HG02870 (cell line): ENCODE data around the gene ZNF396.
A peak's percentile ranks its signal among the peaks of the same experiment; 100 is the strongest.

Experiments used
- ATAC-seq: cut with Tn5 transposase; IDR thresholded peaks from one replicate; pipeline ENCODE4 v1.9.1; 2021; ENCODE audit warnings: mild to moderate bottlenecking, moderate library complexity; ENCODE audit not compliant: unreplicated experiment

ZNF396 gene

DNA sequence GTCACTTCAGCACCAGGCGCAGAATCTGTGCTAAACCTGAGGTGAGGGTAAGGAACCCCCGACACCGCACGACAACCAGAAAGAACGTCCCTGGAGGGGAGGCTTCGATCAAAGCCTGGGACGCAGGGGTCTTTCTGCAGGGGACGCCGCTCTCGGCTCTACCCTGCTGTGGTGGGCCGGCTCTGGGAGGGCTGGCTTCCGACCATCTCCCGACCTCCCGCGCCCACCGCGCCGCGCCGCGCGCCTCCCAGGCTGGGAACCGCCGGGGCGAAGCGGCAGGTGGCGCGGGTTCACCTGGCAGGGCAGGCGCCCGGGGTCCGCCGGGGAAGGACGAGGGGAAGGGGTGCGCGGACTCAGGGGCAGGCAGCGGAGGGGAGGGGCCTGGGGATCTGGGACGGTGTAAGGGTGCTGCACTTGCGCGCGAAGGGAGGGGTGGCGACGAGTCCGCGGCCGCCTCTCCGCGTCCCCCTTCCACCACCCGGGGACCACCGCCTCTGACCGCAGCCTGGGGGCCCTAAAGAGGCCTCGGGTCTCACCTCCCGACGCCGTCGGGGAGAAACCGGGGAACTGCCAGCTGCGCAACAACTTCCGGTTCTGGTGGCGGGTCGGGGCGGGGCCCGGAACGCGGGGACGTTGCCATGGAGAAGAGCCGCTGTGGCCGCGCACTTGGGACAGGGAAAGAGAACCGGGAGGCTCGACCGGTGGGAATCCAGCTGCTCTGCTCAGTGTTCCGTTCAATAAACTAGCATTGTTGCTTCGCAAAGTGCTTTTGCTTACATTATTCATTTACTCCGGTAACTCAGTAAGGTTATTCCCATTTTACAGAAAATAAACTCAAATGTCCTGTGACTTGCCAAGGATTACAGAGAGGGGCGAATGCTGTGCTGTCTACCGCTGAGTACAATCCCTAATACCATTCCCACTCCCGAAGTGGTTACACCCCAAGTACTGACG is at the start of gene ZNF396:
Gene ZNF396, minus strand, starts transcription at position 596 of the 954 bp plus-strand sequence. CDS start 3,045 bp downstream, outside the sequence.
- ATAC-seq, result peak; percentile 82

DNA sequence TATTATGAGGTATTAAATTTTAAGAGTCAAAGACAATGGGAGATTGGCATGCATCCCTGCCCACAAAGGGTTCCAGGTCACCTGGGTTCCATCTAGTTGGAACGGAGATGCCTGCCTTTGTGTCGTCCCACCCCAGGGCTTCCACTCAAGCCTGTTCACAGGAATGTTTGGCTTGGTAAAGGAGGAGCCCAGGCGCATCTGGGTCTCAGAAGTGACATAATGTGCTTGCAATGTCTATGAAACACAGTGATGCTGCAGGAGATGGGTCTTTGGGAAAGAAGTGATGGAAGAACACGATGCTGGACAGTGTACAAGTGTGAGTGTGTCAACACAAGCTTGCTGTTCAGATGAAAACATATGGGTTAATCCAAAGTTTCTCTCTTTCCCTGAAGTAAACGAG is 49.6 kb upstream of the ZNF396 start:
- ATAC-seq, result no peak

DNA sequence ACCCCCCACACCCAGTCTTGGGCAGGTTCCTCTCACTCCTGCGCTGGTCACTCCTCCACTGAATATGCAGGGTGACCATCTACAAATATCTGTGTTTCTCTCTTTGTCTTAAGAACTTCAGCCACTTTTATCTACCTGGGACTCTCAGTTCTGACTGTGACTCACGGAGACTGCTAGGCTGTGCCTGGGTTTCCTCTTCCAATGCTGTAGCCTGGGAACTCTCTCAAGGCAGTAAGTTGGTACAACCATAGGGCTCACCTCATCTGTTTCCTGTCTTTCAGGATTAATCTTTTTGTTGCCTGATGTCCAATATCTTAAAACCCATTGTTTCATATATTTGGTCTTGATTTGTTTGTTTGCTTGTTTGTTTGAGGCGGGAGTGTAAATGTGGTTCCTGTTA is 47.2 kb upstream of the ZNF396 start:
- ATAC-seq, result no peak

DNA sequence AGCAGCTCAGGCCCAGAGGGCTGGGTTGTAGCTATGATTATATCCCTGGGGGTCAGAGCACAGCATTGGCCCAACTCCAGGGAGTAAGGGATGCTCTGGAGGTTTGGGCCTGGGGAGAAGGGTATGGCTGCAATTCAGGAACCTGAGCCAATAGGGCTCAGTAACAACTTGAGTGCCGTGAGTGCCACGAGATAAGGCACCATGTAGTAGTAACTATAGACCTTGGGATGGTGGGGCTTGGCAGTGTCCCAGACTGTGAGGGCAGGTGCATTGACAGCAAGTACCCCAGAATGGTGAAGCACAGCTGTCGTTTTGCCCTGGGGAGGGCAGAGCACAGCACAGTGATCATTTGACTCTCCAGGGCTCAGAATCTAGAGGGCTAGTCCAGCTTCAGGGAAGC is 45.1 kb upstream of the ZNF396 start:
- no peak for ATAC-seq

DNA sequence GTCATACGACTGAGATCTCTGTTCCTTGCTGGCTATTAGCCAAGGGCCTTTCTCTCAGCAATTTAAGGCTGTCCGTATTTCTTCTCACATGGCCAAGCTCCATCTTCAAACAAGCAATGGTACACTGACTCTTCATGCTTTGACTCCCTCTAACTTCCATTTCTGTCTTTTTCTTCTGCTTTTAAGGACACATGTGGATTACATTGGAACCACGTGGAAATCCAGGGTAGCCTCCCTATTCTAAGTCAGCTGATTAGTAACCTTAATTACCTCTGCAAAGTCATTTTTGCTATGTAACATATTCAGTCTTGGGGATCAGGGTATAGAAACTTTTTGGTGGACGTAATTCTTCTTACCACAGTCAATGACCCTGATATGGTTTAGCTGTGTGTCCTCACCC is 41.5 kb upstream of the ZNF396 start:
- ATAC-seq, result no peak

DNA sequence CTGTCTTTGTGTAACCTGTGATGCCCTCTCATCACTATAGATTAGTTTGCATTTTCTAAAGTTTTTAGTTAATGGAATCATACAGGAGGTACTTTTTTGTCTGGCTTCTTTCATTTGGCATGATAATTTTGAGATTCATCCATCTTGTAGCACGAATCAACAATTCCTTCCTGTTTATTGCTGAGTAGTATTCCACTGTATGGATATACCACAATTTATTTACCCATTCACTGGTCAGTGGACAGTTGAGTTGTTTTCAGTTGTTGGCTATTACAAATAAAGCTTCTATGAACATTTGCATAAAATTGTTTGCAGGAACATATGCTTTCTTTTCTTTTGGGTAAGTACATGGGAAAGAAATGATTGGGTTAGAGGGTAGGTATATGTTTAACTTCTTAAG is 40.1 kb upstream of the ZNF396 start:
- ATAC-seq, result no peak

DNA sequence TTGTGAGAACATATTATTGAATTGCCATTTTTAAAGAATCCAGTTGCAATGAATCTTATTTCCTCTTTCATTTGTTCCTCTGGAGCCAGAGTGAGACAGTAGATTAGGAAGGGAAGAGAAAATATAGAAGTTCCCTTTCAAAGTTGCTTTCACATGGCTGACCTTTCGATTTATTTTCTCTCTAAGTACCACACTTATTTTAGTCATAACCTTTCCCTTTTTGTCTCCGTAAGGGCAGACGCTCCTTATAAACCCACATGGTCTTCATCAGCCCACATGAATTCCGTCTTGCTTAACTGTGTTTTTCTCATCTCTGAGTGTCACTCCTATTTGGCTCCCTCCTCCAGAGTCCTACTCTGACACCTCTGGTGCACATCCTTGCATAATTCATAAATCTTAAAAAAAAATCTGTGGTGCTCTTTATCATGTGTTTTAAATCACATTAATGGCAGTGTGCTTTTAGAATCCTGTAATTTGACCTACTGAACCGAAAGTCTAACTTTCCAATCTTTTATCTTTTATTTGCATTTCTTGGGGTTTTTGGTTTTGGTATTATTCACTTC is 38.5 kb upstream of the ZNF396 start:
- ATAC-seq, result peak; percentile 49

DNA sequence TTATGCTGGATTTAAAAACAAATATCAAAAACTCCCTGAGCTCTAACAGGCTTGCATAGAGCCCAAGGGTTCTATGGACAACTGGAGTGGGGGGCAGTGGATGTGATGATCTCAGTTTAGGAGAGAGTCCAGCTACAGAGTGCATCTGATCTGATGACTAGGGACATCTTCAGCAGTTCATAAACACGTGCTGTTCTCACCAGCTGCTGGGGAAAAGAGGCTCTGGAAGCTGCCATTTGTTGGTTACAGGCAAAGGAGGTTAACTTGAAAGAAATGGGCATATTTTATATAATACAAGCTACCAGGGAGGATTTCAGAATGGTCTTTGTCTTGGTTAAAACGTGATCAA is 36.0 kb upstream of the ZNF396 start:
- ATAC-seq, result no peak

DNA sequence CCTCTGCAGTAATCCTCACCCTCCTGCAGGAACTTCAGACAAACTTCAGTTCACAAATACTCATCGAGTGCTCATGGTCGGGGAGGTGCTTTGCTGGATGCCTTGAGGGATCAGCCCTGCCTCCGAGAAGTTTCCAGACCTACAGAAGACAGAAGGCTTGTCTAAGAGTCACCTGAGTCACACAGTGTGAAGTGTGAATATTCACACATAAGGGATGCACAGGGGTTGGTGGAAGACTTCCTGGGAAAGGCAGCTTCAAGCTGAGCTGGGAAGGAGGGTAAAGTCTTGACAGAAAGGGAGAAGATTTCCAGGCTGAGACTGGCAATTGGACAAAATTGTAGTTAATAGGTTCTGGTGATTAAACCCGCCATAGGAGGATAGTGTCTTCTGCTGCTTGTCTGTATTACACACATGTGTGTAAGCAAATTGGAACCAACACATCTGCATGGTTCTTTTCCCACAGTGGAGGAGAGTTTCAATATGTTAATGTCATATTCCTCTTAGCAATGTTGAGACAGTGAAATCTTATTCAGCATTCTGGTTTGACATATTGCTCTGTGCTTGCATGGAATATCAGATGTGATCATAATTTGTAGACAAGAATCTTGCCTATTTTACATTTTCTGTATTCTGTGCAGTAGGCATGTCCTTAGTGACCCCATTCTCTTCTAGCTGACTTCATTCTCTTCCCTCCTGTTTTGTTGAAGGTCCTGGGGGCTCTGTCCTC is 34.7 kb upstream of the ZNF396 start:
- no peak for ATAC-seq

DNA sequence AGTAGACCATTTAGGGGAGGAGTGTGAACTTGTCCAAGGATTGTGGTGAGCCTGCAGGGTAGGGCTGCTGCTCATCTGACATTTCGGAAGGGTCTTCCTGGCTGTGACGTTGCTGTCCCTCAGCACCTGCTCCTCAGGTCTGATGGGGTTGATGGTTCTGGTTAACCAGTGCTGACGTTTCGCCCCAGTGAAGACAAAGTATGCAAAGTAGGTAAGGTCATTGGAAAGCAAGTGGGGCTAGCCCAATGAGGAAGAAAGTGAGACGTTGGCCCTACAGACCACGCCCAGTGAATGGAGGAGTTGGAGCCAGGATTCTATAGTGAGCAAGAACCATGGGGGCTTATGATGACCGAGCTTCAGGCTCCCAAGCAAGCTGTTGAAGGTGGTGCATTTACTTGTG is 33.4 kb upstream of the ZNF396 start:
- peak; percentile 59 for ATAC-seq

DNA sequence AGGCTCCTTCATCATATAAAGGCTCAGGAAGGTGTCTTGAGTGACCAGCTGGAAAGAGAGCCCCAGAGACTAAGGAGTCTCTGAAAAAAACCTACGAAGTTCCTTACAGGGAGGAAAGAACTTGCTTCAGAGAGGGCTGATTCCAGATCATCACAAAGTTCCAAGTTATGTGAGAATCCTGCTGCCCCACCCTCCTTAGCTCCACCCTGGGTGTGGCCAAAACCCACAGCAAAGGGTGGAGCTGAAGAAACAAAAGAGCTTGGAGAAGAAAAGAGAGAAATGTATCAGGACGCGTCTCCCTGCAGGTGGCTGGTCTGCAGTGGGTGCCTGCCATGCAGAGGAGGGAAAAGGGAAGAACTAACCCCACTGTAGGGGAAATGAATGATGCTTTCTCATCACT is 32.8 kb upstream of the ZNF396 start:
- ATAC-seq, result no peak

DNA sequence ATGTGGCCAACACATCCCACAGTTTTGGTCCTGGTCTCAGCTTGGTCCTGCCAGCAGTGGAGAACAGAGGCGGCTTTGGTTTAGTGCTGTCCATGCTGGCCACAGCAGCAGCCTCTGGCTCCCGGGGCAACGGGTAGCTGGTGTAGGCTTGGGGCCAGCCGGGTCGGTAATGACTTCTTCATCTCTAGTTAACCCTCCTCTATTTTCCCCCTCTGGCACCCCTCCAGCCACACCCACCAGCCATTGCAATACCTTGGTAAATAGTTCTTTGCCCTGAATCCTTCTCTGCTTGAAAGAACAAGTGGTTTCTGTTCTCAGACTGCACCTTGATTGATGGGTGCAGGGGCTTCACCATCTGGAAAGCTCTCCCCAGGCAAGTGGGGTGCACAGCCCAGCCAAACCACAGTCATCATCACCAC is 31.7 kb upstream of the ZNF396 start:
- ATAC-seq, result no peak

DNA sequence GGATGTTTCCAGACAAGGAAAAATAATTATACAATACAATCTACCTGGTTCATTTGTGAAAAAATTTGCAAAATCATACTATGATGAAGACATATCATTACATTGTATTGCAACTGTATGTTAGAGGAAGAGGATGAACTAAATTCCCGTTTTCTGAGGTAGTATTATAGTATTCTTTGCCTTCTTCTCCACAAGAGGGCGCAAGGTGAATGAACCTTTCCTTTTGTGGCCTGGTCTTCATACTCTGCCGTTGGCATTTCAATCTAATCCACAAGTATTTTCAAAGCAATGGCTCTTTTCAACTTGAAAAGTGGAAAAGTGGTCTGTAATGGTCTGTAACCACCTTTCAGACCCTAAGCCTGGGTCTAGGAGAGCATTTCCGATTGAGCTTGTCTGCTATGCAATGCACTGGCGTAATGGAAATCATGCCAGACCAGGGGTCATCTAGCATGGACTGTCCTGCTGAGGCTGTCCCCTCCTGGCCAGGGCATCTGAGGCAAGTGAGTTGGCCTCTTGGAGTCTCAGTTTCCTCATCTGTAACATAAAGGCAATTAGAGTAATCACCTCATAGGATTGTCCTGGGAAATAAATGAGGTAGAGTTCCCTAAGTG is 30.8 kb upstream of the ZNF396 start:
- peak; percentile 47 for ATAC-seq

DNA sequence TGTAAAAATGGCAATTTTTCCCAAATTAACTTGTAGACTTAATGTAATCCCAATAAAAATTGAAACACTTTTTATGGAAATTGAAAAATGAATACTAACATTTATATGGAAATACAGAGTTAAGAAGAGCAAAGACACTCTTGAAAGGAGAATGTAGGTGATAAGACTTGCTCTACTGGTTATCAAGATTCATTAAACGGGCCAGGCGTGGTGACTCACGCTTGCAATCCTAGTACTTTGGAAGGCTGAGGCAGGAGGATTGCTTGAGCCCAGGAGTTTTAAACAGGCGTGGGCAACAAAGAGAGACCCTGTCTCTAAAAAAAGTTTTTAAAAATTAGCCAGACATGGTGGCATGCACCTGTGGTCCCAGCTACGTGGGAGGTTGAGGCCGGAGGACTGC is 29.5 kb upstream of the ZNF396 start:
- no peak for ATAC-seq

DNA sequence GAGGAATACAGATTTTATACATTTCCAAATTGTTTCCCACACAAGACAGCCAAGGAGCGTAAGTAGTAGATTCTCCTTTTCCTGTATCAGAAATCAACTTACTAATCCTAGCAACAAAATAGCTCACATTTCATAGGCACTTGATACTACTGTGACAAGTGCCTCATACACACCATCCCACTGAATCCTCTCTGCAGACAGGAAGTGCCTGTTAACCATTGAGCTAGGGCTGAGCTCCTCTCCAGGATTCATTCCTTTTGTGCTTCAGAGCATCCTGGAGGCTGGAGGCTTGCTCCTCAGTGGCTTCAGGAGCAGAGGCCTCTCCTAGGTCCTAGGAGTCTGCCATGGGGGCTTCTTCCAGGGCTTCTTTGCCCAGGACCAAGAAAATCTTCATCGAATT is 20.8 kb upstream of the ZNF396 start:
- ATAC-seq, result no peak

DNA sequence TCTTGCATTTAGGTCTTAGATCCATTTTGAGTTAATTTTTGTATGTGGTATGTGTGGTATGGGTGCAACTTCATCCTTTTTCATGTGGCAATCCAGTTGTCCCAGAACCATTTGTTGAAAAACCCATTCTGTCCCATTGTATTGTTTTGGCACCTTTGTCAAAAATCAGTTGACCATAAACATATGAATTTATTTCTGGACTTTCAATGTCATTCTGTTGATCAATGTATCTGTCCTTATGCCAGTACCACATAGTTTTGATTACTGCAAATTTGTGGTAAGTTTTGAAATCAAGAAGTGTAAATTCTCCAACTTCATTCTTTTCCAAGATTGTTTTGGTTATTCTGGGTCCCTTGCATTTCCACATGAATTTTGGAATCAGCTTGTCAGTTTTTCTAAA is 16.6 kb upstream of the ZNF396 start:
- ATAC-seq, result no peak

DNA sequence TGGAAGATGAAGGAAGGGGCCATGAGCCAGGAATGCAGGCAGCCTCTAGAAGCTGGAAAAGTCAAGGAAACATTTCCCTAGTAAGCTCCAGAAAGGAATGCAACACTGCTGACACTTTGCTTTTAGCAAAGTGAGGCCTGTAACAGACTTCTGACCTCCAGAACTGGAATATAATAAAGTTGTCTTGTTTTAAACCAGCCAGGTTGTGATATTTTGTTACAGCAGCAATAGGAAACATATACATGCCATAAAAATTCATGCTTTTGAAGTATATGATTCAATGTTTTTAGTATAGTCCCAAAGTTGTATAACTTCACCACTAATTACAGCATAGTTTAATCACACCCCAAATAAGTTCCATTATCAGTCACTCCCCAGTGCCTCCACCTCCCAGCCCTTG is 15.2 kb upstream of the ZNF396 start:
- no peak for ATAC-seq

DNA sequence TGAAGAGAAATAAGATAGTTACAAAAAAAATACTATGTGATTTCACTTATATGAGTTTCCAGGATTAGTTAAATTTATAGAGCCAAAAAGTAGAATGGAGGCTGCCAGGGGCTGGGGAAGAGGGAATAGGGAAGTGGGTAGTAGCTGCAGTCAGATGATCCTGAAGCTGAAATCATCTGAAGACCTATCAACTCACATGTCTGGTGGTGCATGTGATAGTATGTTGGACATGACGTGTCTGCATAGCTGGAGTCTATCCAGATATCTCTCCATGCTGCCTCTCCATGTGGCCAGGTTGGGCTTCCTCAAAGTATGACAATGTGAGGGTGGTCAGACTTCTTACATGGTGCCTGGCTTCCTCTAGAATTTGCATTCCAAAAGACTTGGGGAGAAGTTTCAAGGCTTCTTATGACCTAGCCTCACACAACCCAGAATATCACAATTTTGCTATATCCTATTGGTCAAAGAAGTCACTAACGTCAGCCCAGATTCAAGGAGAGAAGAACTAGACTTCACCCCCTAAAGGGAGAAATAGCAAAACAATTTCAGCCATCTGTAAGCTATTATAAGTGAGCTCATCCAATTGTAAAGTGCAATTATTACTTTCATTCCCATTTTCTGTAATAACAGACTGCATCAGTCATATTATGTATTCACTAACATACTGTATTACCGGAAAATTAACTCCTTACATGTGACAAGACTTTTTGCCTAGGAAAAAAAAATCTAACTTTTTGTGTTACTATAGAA is 14.0 kb upstream of the ZNF396 start:
- no peak for ATAC-seq

DNA sequence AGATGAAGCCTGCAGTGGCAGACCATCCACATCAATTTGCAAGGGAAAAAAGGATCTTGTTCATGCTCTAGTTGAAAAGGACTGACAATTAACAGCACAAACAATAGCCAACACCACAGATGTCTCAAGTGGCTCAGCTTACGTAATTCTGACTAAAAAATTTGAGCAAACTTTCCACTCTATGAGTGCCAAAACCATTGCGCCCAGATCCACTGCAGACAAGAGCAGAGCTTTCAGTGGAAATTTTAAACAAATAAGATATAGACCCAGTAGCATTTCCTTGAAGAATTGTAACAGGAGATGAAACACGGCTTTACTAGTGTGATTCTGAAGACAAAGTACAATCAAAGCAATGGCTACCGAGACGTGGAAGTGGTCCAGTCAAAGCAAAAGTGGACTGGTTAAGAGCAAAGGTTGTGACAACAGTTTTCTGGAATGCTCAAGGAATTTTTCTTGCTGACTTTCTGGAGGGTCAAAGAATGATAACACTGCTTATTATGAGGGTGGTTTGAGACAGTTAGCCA is 12.0 kb upstream of the ZNF396 start:
- ATAC-seq, result no peak

DNA sequence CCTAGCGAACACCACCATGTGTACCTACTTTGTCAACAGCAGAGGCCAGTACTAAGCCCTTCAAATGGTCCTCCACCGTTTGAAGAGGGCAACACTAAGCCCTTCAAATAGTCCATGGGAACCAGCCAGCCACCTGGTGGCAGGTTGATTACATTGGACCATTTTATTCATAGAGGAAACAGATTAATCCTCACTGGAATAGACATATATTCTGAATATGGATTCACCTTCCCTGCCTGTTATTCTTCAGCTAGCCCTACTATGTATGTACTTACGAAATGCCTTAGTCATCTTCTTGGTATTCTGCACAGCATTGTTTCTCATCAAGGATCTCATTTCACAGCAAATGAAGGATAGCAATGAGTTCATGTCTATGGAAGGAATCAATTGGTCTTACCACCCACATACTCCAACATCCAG is 10.0 kb upstream of the ZNF396 start:
- ATAC-seq, result no peak
